Gastrocnemius medialis (tissue), 4 donors: Measurements from ENCODE around the gene RIPOR3.

Experiments used
- POLR2A ChIP-seq, 2 donors: fragments of 450-650 bp; IDR thresholded peaks; one replicate each; pipeline ENCODE4 v1.6.1; 2017; ENCODE audit warnings: antibody characterized with exemption in 2 of 2, mild to moderate bottlenecking in 2 of 2, moderate library complexity in 2 of 2
- TF ChIP-seq, protein P1 (sequence below), 5 experiments: fragments of 450-650 bp in 3 of 5; fragments of 200-600 bp in 2 of 5; sonication (generic) in 2 of 5; IDR thresholded peaks in 4 of 5; conservative IDR thresholded peaks in 1 of 5; 1 replicate in 4 of 5; 2 replicates in 1 of 5; pipeline ENCODE4 v1.5.1; 2016 to 2019; ENCODE audit warnings: antibody characterized with exemption in 5 of 5, mild to moderate bottlenecking in 3 of 5, moderate library complexity in 3 of 5

DNA sequence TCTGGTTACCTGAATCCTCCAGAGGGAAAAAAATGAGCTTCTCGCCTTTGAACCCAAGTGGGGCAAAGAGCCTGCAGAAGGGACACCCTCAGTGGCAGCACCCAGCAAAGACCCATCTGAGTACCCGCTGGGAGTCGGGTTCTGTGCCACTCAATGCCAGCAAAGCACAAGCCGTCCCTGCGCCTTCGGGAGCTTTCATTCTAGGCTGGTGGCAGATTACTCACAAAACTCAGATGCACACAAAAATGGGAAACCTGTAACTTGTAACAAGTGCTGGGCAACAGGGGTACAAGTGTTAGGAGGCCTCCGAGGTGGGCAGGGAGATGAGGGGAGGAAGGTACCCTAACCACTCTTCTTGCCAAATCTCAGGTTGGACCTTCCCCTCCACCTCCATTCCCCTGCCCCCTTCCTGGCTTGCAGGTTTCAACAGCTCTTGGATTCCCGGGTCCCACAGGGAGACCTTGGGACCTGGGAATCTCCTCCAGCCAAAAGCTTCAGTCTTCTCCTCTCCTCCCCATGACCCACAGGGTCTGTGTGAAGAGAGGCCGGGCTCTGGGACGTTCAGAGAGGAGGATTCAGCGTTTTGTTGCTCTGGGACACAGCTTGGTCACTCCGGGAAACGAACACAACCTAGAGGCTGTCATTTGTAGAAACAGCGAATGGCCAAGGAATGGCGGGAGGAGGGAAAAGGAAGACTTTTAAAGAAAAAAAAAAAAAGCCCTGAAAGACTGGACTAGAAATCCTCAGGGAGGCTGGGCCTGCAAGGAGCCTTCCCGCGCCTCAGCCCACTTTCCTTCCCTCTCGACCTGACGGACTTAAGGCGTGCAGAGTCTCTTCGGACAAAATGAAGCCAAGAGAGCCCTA lies 38.8 kb upstream of the RIPOR3 start:
- TF ChIP-seq, protein P1, sequence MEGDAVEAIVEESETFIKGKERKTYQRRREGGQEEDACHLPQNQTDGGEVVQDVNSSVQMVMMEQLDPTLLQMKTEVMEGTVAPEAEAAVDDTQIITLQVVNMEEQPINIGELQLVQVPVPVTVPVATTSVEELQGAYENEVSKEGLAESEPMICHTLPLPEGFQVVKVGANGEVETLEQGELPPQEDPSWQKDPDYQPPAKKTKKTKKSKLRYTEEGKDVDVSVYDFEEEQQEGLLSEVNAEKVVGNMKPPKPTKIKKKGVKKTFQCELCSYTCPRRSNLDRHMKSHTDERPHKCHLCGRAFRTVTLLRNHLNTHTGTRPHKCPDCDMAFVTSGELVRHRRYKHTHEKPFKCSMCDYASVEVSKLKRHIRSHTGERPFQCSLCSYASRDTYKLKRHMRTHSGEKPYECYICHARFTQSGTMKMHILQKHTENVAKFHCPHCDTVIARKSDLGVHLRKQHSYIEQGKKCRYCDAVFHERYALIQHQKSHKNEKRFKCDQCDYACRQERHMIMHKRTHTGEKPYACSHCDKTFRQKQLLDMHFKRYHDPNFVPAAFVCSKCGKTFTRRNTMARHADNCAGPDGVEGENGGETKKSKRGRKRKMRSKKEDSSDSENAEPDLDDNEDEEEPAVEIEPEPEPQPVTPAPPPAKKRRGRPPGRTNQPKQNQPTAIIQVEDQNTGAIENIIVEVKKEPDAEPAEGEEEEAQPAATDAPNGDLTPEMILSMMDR (IDR thresholded peaks at IDR 0.05 in 4 of 5, conservative IDR thresholded peaks at IDR 0.05 in 1 of 5), result no peak
- no peak for TF ChIP-seq POLR2A (IDR thresholded peaks at IDR 0.05)
